GM18526 (cell line): ENCODE data around the gene TMEM98.

ENCODE experiments used
- POLR2A ChIP-seq: IDR thresholded peaks from 3 replicates; pipeline ENCODE4 v1.6.1; 2011; ENCODE audit not compliant: insufficient read length; ENCODE audit errors: extremely low read depth

The TMEM98 gene

GRCh38 chr17:32927724-32928585 lies at the start of gene TMEM98:
TMEM98 (plus strand) TSS chr17:32928153; CDS start chr17:32931529, 3,376 bp downstream.
- no peak for TF ChIP-seq POLR2A

- no peak for TF ChIP-seq POLR2A
These were observed 49.7 kb upstream of the TMEM98 start for GRCh38 chr17:32878211-32878610.

GRCh38 chr17:32879134-32879533 lies 48.8 kb upstream of the TMEM98 start:
- TF ChIP-seq POLR2A: no peak

GRCh38 chr17:32880671-32881453 lies 47.1 kb upstream of the TMEM98 start:
- no peak for TF ChIP-seq POLR2A

GRCh38 chr17:32882029-32882428 lies 45.9 kb upstream of the TMEM98 start:
- TF ChIP-seq POLR2A: no peak

- TF ChIP-seq POLR2A: no peak
These were observed 45.2 kb upstream of the TMEM98 start for GRCh38 chr17:32882734-32883133.

- no peak for TF ChIP-seq POLR2A
These were observed 33.7 kb upstream of the TMEM98 start for GRCh38 chr17:32894245-32894644.

GRCh38 chr17:32896647-32897258 lies 31.2 kb upstream of the TMEM98 start:
- TF ChIP-seq POLR2A: no peak

- no peak for TF ChIP-seq POLR2A
These were observed 28.5 kb upstream of the TMEM98 start for GRCh38 chr17:32899236-32900013.

GRCh38 chr17:32901743-32902142 lies 26.2 kb upstream of the TMEM98 start:
- no peak for TF ChIP-seq POLR2A

GRCh38 chr17:32903774-32904673 lies 23.9 kb upstream of the TMEM98 start:
- TF ChIP-seq POLR2A: no peak

- TF ChIP-seq POLR2A: no peak
These were observed 23.1 kb upstream of the TMEM98 start for GRCh38 chr17:32904891-32905290.

GRCh38 chr17:32907583-32907982 lies 20.4 kb upstream of the TMEM98 start:
- no peak for TF ChIP-seq POLR2A

- no peak for TF ChIP-seq POLR2A
These were observed 18.1 kb upstream of the TMEM98 start for GRCh38 chr17:32909787-32910369.
